Measurements from ENCODE around the gene CGB1.
"Not testable (repeated sequence)": the region's sequence is repeated elsewhere in the genome, so short reads cannot be mapped to it uniquely, and the experiment has no call there.

Gene CGB1

GRCh38 chr19:49036815-49037214, at the start of gene CGB1:
Gene CGB1, minus strand, starts transcription at chr19:49036895. Its CDS starts 184 bp downstream, at chr19:49036711.
- DNase-seq (ENCODE audit: low read depth, low spot score), result not testable (repeated sequence)

GRCh38 chr19:49086296-49086695, 49.6 kb upstream of the CGB1 start:
- DNase-seq (ENCODE audit: low read depth, low spot score), result no peak

GRCh38 chr19:49085868-49086232, 49.2 kb upstream of the CGB1 start:
- DNase-seq (ENCODE audit: low read depth, low spot score), result no peak

- peak; percentile 100 for DNase-seq (ENCODE audit: low read depth, low spot score)
Measured at GRCh38 chr19:49085020-49085867, 48.5 kb upstream of the CGB1 start, which contains the start of gene SNRNP70. Gene SNRNP70, plus strand, starts transcription at chr19:49085451. Its CDS starts 964 bp downstream, at chr19:49086415.

- DNase-seq (ENCODE audit: low read depth, low spot score), result no peak
Measured at GRCh38 chr19:49084206-49085019, 47.7 kb upstream of the CGB1 start.

GRCh38 chr19:49081273-49081672, 44.6 kb upstream of the CGB1 start:
- no peak for DNase-seq (ENCODE audit: low read depth, low spot score)

- DNase-seq (ENCODE audit: low read depth, low spot score), result no peak
Measured at GRCh38 chr19:49080392-49080791, 43.7 kb upstream of the CGB1 start.

- peak; percentile 82 for DNase-seq (ENCODE audit: low read depth, low spot score)
Measured at GRCh38 chr19:49074869-49075268, 38.2 kb upstream of the CGB1 start.

GRCh38 chr19:49073514-49074378, 37.1 kb upstream of the CGB1 start:
- DNase-seq (ENCODE audit: low read depth, low spot score), result peak; percentile 28

- peak; percentile 60 for DNase-seq (ENCODE audit: low read depth, low spot score)
Measured at GRCh38 chr19:49071860-49072547, 35.3 kb upstream of the CGB1 start.

GRCh38 chr19:49070416-49070815, 33.7 kb upstream of the CGB1 start:
- no peak for DNase-seq (ENCODE audit: low read depth, low spot score)

GRCh38 chr19:49069026-49069425, 32.3 kb upstream of the CGB1 start:
- DNase-seq (ENCODE audit: low read depth, low spot score), result peak; percentile 28

GRCh38 chr19:49067554-49067953, 30.9 kb upstream of the CGB1 start:
- DNase-seq (ENCODE audit: low read depth, low spot score), result no peak

- no peak for DNase-seq (ENCODE audit: low read depth, low spot score)
Measured at GRCh38 chr19:49065905-49066512, 29.3 kb upstream of the CGB1 start.

- DNase-seq (ENCODE audit: low read depth, low spot score), result peak; percentile 79
Measured at GRCh38 chr19:49064768-49065611, 28.3 kb upstream of the CGB1 start, which contains the start of gene NTF4. Gene NTF4, minus strand, starts transcription at chr19:49064818. Its CDS starts 2,821 bp downstream, at chr19:49061997.

GRCh38 chr19:49064029-49064629, 27.4 kb upstream of the CGB1 start:
- DNase-seq (ENCODE audit: low read depth, low spot score), result no peak

- DNase-seq (ENCODE audit: low read depth, low spot score), result no peak
Measured at GRCh38 chr19:49061445-49061844, 24.8 kb upstream of the CGB1 start.

- DNase-seq (ENCODE audit: low read depth, low spot score), result no peak
Measured at GRCh38 chr19:49061000-49061399, 24.3 kb upstream of the CGB1 start.

- no peak for DNase-seq (ENCODE audit: low read depth, low spot score)
Measured at GRCh38 chr19:49059053-49059452, 22.4 kb upstream of the CGB1 start.

Measured in astrocyte of the hippocampus (primary cell).